ENCODE results near the gene ST6GALNAC5.
A peak's percentile ranks its signal among the peaks of the same experiment; 100 is the strongest.

Gene ST6GALNAC5

GRCh38 chr1:77036560-77036959, 169.3 kb downstream of the ST6GALNAC5 start:
- DNase-seq (ENCODE audit: low read depth) = no peak
- H3K4me3 ChIP-seq (ENCODE audit: low read depth, low read length) = no peak overlapping the region

GRCh38 chr1:77037038-77037437, 169.8 kb downstream of the ST6GALNAC5 start:
- no peak overlapping the region for H3K4me3 ChIP-seq (ENCODE audit: low read depth, low read length)
- no peak for DNase-seq (ENCODE audit: low read depth)

- DNase-seq (ENCODE audit: low read depth) = peak; percentile 26
- H3K4me3 ChIP-seq (ENCODE audit: low read depth, low read length) = no peak overlapping the region
These were observed 170.7 kb downstream of the ST6GALNAC5 start for GRCh38 chr1:77038000-77038399.

GRCh38 chr1:77039111-77039510, 171.8 kb downstream of the ST6GALNAC5 start:
- H3K4me3 ChIP-seq (ENCODE audit: low read depth, low read length) = no peak overlapping the region
- DNase-seq (ENCODE audit: low read depth) = no peak

- H3K4me3 ChIP-seq (ENCODE audit: low read depth, low read length) = no peak overlapping the region
- DNase-seq (ENCODE audit: low read depth) = peak; percentile 98
These were observed 172.5 kb downstream of the ST6GALNAC5 start for GRCh38 chr1:77039739-77040138.

- H3K4me3 ChIP-seq (ENCODE audit: low read depth, low read length) = no peak overlapping the region
- DNase-seq (ENCODE audit: low read depth) = no peak
These were observed 173.5 kb downstream of the ST6GALNAC5 start for GRCh38 chr1:77040826-77041225.

- H3K4me3 ChIP-seq (ENCODE audit: low read depth, low read length) = no peak overlapping the region
- peak; percentile 17 for DNase-seq (ENCODE audit: low read depth)
These were observed 177.0 kb downstream of the ST6GALNAC5 start for GRCh38 chr1:77044133-77044849.

GRCh38 chr1:77047575-77047974, 180.3 kb downstream of the ST6GALNAC5 start:
- DNase-seq (ENCODE audit: low read depth) = no peak

GRCh38 chr1:77047978-77048614, 180.8 kb downstream of the ST6GALNAC5 start:
- no peak overlapping the region for H3K4me3 ChIP-seq (ENCODE audit: low read depth, low read length)
- no peak for DNase-seq (ENCODE audit: low read depth)

More at GRCh38 chr1:77047575-77047974, 180.3 kb downstream of the ST6GALNAC5 start:
- H3K4me3 ChIP-seq (ENCODE audit: low read depth, low read length) = no peak overlapping the region

GRCh38 chr1:77048615-77049005, 181.3 kb downstream of the ST6GALNAC5 start:
- H3K4me3 ChIP-seq (ENCODE audit: low read depth, low read length) = no peak overlapping the region
- no peak for DNase-seq (ENCODE audit: low read depth)

GRCh38 chr1:77051425-77051824, 184.1 kb downstream of the ST6GALNAC5 start:
- no peak for DNase-seq (ENCODE audit: low read depth)
- H3K4me3 ChIP-seq (ENCODE audit: low read depth, low read length) = no peak overlapping the region

- no peak overlapping the region for H3K4me3 ChIP-seq (ENCODE audit: low read depth, low read length)
- no peak for DNase-seq (ENCODE audit: low read depth)
These were observed 189.2 kb downstream of the ST6GALNAC5 start for GRCh38 chr1:77056525-77056924.

- H3K4me3 ChIP-seq (ENCODE audit: low read depth, low read length) = no peak overlapping the region
- no peak for DNase-seq (ENCODE audit: low read depth)
These were observed 190.8 kb downstream of the ST6GALNAC5 start for GRCh38 chr1:77057994-77058585.

- H3K4me3 ChIP-seq (ENCODE audit: low read depth, low read length) = no peak overlapping the region
These were observed 192.7 kb downstream of the ST6GALNAC5 start for GRCh38 chr1:77060000-77060399.

GRCh38 chr1:77061162-77061561, 193.9 kb downstream of the ST6GALNAC5 start:
- DNase-seq (ENCODE audit: low read depth) = no peak
- no peak overlapping the region for H3K4me3 ChIP-seq (ENCODE audit: low read depth, low read length)

More at GRCh38 chr1:77060000-77060399, 192.7 kb downstream of the ST6GALNAC5 start:
- no peak for DNase-seq (ENCODE audit: low read depth)

- DNase-seq (ENCODE audit: low read depth) = no peak
- no peak overlapping the region for H3K4me3 ChIP-seq (ENCODE audit: low read depth, low read length)
These were observed 195.8 kb downstream of the ST6GALNAC5 start for GRCh38 chr1:77063118-77063517.

- DNase-seq (ENCODE audit: low read depth) = no peak
- H3K4me3 ChIP-seq (ENCODE audit: low read depth, low read length) = no peak overlapping the region
These were observed 197.0 kb downstream of the ST6GALNAC5 start for GRCh38 chr1:77064246-77064645.

GRCh38 chr1:77065693-77066342, 198.5 kb downstream of the ST6GALNAC5 start:
- H3K4me3 ChIP-seq (ENCODE audit: low read depth, low read length) = no peak overlapping the region
- DNase-seq (ENCODE audit: low read depth) = no peak

- H3K4me3 ChIP-seq (ENCODE audit: low read depth, low read length) = no peak overlapping the region
- no peak for DNase-seq (ENCODE audit: low read depth)
These were observed 200.7 kb downstream of the ST6GALNAC5 start for GRCh38 chr1:77068013-77068412.

GRCh38 chr1:77076759-77077158, 209.5 kb downstream of the ST6GALNAC5 start:
- no peak for DNase-seq (ENCODE audit: low read depth)
- H3K4me3 ChIP-seq (ENCODE audit: low read depth, low read length) = no peak overlapping the region
